Karpas-422 (cell line): ENCODE data around the gene MUS81. TPM values are rescaled to one million over a fixed set of nuclear protein-coding genes. Genes with fewer than 3 reads are reported as not detected.

Experiments
- DNase-seq: peaks from one replicate; pipeline ENCODE4 v3.0.0-alpha.2; 2015
- H2AFZ ChIP-seq: fragments of 200-600 bp; sonication (generic); 2 replicates; pipeline ENCODE4 v1.6.1; 2014; ENCODE audit warnings: antibody characterized with exemption, low read length, mixed read lengths
- H3K27ac ChIP-seq: fragments of 200-600 bp; sonication (generic); 2 replicates; pipeline ENCODE4 v1.5.1; 2014; ENCODE audit warnings: mild to moderate bottlenecking, low read length, moderate library complexity
- H3K27me3 ChIP-seq: fragments of 200-600 bp; sonication (generic); 2 replicates; pipeline ENCODE4 v1.6.1; 2014; ENCODE audit warnings: low read length, mixed read lengths
- H3K36me3 ChIP-seq: fragments of 200-600 bp; sonication (generic); 2 replicates; pipeline ENCODE4 v1.6.1; 2014; ENCODE audit warnings: low read length, mixed read lengths; ENCODE audit not compliant: insufficient read depth
- H3K4me1 ChIP-seq: fragments of 200-600 bp; sonication (generic); 2 replicates; pipeline ENCODE4 v1.6.1; 2014; ENCODE audit warnings: mild to moderate bottlenecking, low read length, mixed read lengths
- H3K4me2 ChIP-seq: fragments of 200-600 bp; sonication (generic); 2 replicates; pipeline ENCODE4 v1.6.1; 2014; ENCODE audit warnings: low read length, low read depth, mild to moderate bottlenecking; ENCODE audit not compliant: poor library complexity, severe bottlenecking
- H3K4me3 ChIP-seq: fragments of 200-600 bp; sonication (generic); 2 replicates; pipeline ENCODE4 v1.5.1; 2014; ENCODE audit warnings: mild to moderate bottlenecking, antibody characterized with exemption, low read length, mixed read lengths
- H3K79me2 ChIP-seq: fragments of 200-600 bp; sonication (generic); 2 replicates; pipeline ENCODE4 v1.6.1; 2014; ENCODE audit warnings: mild to moderate bottlenecking, low read length, mixed read lengths
- H3K9ac ChIP-seq: fragments of 200-600 bp; sonication (generic); 2 replicates; pipeline ENCODE4 v1.6.0; 2014; ENCODE audit warnings: low read length
- H3K9me2 ChIP-seq: fragments of 200-600 bp; sonication (generic), shearing (Covaris generic); replicated peaks from 2 replicates; pipeline ENCODE4 v1.6.0; 2014; ENCODE audit warnings: mild to moderate bottlenecking, low read length, moderate library complexity; ENCODE audit not compliant: insufficient read depth
- H3K9me3 ChIP-seq: fragments of 300-700, 200-600 bp; sonication (generic); 2 replicates; pipeline ENCODE4 v1.6.1; 2014; ENCODE audit warnings: low read length, mixed read lengths
- H4K20me1 ChIP-seq: fragments of 200-600 bp; sonication (generic); 2 replicates; pipeline ENCODE4 v1.6.1; 2014; ENCODE audit warnings: mild to moderate bottlenecking, antibody characterized with exemption, low read length, low read depth; ENCODE audit not compliant: insufficient read depth
- total RNA-seq: library from RNA; depleted of rRNA; stranded (reverse); fragments of >200 nt; shearing (Covaris generic); gene quantifications from 2 replicates; pipeline ENCODE4 v1.2.3, GENCODE V29; 2014; ENCODE audit warnings: low replicate concordance

Gene MUS81
- total RNA-seq, 1 experiment from 2014 or later, result 41.3 TPM

DNA sequence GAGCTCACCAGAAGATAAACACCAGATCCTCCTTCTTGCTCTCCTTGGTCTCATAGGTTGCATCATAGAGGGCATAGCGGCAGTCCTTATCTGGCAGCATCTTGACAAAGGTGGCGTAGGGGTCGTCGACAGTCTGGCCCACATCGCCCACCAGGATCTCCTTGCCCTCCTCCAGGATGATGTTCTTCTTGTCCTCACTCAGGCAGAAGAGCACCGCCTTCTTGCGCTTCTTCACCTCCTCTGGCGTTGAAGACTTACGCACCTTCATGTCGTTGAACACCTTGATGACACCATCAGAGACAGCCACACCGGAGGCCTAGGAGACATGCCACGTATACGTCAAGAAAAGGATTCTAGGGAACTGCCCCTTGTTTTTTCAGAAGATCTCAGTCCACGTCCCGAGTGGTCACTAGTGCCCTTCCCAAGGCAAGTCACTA is 4.3 kb upstream of the MUS81 start:
- H4K20me1 ChIP-seq, result peaks cover 44% of the 10 kb centered on the region
- H3K27me3 ChIP-seq, result no peaks in the 10 kb centered on the region
- no peaks in the 10 kb centered on the region for H3K9me3 ChIP-seq
- DNase-seq, result peak; percentile 35
- H3K4me3 ChIP-seq, result peak overlapping the region; percentile 95
- no peak overlapping the region for H3K27ac ChIP-seq
- H3K36me3 ChIP-seq, result peaks cover 45% of the 10 kb centered on the region
- peak overlapping the region; percentile 91 for H3K4me2 ChIP-seq
- H3K9ac ChIP-seq, result peak overlapping the region; percentile 99; the same call in 1 of the 2 replicates
- peaks cover 24% of the 10 kb centered on the region for H3K4me1 ChIP-seq
- no peaks in the 10 kb centered on the region for H3K9me2 ChIP-seq
- peaks cover 25% of the 10 kb centered on the region for H3K79me2 ChIP-seq
- H2AFZ ChIP-seq, result no peak overlapping the region

DNA sequence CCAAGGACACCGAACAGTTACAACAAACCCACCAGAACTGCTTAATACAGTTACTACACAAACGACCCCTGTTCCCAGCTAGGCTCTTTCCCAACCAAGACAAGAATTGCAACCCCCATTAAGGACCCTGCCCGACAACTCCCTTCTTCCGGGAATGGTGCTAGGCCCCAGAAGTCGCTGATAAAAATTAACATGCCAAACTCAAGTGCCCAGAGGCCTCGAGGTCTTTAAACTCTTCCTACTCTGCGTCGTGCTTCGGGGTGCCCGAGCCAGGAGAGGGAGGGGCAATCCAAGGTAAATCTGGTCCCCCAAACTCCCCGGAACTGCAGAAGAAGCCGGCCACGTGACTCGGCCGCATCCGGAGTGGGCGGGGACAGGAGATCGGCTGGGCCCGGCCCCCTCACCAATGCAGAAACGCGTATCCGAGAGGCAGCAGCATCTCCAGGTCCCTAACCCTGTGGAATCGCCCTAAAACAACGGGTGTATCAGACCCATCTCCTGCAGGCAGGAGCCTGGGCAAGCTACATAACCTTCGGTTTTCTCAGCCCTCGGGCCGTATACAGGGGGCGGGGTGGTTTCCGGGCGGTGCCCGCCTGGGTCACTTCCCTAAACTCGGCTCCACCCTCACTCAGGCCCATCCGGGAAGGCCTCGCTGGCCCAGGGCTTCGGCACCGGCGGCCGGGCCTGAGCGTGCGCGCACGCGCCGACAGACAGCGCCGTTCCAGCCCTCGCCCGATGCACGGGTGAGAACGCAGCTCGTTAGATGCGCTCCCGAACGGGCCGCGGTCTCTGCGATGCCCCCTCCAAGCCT is 3.3 kb upstream of the MUS81 start:
- Histone ChIP-seq H3K9me3 (no peaks in the 10 kb centered on the region), H3K79me2 (peaks cover 34% of the 10 kb centered on the region), H3K27ac (peak overlapping the region; percentile 88), H2AFZ (no peak overlapping the region), H3K36me3 (peaks cover 48% of the 10 kb centered on the region), H4K20me1 (peaks cover 38% of the 10 kb centered on the region), H3K4me1 (peaks cover 31% of the 10 kb centered on the region), H3K4me2 (peak overlapping the region; percentile 91), H3K4me3 (peak overlapping the region; percentile 95), H3K9me2 (no peaks in the 10 kb centered on the region), H3K9ac (peak overlapping the region; percentile 99), H3K27me3 (no peaks in the 10 kb centered on the region)
- DNase-seq, result peak; percentile 91

DNA sequence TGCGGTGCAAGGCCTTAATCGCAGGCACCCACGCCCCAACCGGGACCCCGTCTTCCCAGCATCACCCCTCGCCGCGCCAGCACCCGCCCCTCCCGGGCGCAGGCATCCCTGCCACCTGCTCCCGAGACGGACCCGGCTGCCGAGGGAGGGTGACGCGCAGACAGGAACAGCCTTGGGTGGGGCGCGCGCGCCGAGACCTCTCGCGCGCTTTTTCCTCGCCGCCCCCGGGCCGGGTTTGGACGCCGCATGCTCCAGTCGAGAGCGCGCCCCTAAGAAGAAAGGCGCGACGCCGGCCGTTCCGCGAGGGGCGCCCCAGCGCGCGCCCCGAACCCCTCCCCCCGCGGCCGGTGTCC is 2.8 kb upstream of the MUS81 start:
- DNase-seq, result peak; percentile 83
- no peaks in the 10 kb centered on the region for H3K9me3 ChIP-seq
- H2AFZ ChIP-seq, result no peak overlapping the region
- peaks cover 34% of the 10 kb centered on the region for H3K4me1 ChIP-seq
- H3K4me2 ChIP-seq, result peak overlapping the region; percentile 91
- H3K79me2 ChIP-seq, result peaks cover 40% of the 10 kb centered on the region
- H3K9ac ChIP-seq, result peak overlapping the region; percentile 99
- H3K9me2 ChIP-seq, result no peaks in the 10 kb centered on the region
- H3K27me3 ChIP-seq, result no peaks in the 10 kb centered on the region
- peaks cover 54% of the 10 kb centered on the region for H3K36me3 ChIP-seq
- peaks cover 38% of the 10 kb centered on the region for H4K20me1 ChIP-seq
- H3K27ac ChIP-seq, result peak overlapping the region; percentile 88
- H3K4me3 ChIP-seq, result peak overlapping the region; percentile 95

DNA sequence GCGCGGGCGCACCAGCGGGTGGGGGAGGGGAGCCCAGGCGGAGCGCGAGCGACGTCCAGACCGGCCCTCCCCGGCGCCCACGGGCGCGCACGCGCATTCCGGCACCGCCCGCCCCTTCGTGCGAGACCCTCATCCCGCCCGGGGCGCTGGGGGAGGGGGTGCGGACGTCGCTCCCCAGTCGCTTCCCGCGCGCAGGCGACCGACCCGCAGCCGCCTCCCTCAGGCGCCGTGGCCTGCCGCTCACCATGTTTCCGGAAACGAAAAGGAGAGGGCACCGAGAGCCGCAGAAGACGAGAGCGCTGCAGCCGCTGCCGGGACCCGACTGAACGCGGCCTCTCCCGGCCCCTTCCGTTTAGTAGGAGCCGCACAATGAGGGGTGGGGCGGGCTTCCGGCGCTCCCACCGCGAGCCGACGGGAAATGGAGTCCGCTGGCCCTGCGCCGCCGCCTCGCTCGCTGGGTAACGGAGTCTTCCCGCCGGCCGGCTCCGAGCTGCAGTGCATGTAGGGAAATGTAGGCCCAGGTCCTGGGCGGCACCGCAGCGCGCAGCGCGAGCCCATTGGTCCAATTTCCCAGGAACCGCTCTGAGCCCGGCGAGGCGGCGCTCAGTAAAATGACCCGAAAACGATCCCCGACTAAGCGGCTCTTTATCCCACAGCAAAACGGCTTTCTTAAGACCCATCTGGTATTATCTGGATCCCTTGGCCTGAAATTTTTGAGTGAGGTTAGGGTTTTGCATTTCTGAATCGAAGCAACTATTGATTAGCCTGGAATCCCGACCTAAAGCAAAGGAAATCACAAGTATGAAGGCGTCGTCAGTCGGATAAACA is 2.2 kb upstream of the MUS81 start, which contains the start of gene CFL1:
Gene CFL1, minus strand, starts transcription at position 328 of the 828 bp plus-strand sequence. Its CDS starts 81 bp downstream, at position 247.
- H3K36me3 ChIP-seq, result peaks cover 52% of the 10 kb centered on the region

DNA sequence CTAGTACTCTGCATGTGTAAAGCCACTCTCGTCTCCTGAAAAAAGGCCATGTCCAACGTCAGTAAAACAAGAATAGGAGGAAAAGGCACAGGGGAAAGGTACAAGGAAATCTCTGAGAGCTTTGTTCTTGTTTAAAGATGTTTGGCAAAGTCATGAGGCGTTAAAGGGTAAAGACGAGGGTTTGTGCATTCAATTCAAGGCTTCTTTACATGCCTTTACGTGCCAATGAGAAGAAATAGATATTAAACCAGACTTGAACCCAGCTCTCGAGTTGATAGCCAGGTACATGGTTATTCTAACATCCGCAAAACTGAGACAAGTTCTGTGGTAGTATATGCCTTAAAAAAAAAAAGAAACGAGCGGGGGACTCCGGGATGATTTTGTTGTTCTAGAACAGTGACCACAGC is 1.5 kb upstream of the MUS81 start:
- Histone ChIP-seq H2AFZ (no peak overlapping the region), H4K20me1 (peaks cover 38% of the 10 kb centered on the region), H3K27me3 (no peaks in the 10 kb centered on the region), H3K36me3 (peaks cover 47% of the 10 kb centered on the region), H3K4me3 (peak overlapping the region; percentile 75), H3K4me2 (peak overlapping the region; percentile 88), H3K79me2 (peaks cover 40% of the 10 kb centered on the region), H3K4me1 (peaks cover 34% of the 10 kb centered on the region), H3K9me3 (no peaks in the 10 kb centered on the region), H3K27ac (peak overlapping the region; percentile 92), H3K9ac (peak overlapping the region; percentile 81), H3K9me2 (no peaks in the 10 kb centered on the region)
- no peak for DNase-seq

More for the DNA sequence above, 2.2 kb upstream of the MUS81 start, which contains the start of gene CFL1:
- Histone ChIP-seq H3K27ac (peak within 1 kb of the TSS; percentile 92), H3K4me3 (peak within 1 kb of the TSS; percentile 95), H3K27me3 (no peaks in the 10 kb centered on the region), H3K9me2 (no peaks in the 10 kb centered on the region), H2AFZ (no peak within 1 kb of the TSS), H3K9me3 (no peaks in the 10 kb centered on the region), H3K4me2 (peak within 1 kb of the TSS; percentile 91), H4K20me1 (peaks cover 38% of the 10 kb centered on the region), H3K79me2 (peaks cover 40% of the 10 kb centered on the region), H3K9ac (peak within 1 kb of the TSS; percentile 99), H3K4me1 (peaks cover 34% of the 10 kb centered on the region)
- peak; percentile 99 for DNase-seq

DNA sequence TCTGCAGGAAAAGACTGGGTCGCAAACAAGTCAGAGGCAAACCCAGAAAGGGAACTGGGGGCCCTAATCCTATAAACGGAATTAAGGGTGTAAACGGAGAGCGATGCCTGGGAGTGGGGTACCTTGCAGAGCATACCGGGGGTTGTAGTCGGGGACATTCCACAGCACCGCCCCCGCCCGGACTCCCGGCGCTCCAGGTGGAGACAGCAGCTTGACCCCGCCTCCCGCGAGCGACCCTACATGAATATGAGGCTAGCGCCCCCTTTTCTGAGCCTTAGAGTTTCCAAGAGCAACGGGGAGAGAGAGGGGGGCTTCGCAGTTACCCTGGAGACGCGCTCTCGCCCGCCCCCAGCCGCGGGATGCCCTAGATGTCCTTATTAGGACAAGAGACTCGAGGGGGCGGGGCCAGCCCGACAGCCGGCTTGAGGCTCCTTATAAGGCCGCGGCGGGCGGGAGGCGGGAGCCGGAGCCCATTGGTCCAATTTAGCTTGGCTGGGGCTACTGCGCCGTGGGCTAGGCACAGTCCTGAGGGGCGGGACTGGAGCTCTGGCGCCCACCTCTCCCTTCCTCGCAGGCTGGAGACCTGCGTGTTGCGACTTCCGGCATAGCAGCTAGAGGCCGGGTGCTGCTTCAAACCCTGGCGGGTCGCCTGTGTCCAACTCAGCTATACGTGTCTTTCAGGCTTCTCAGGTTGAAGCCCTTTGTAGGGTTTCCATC is 980 bp upstream of the MUS81 start:
- no peaks in the 10 kb centered on the region for H3K27me3 ChIP-seq
- peak overlapping the region; percentile 87 for H3K9ac ChIP-seq
- no peak overlapping the region for H2AFZ ChIP-seq
- H3K4me2 ChIP-seq, result peak overlapping the region; percentile 88
- H3K9me2 ChIP-seq, result no peaks in the 10 kb centered on the region
- peaks cover 40% of the 10 kb centered on the region for H3K79me2 ChIP-seq
- no peaks in the 10 kb centered on the region for H3K9me3 ChIP-seq
- H3K4me3 ChIP-seq, result peak overlapping the region; percentile 91
- peaks cover 34% of the 10 kb centered on the region for H3K4me1 ChIP-seq
- H3K27ac ChIP-seq, result peak overlapping the region; percentile 92
- peaks cover 45% of the 10 kb centered on the region for H3K36me3 ChIP-seq
- DNase-seq, result peak; percentile 100
- peaks cover 33% of the 10 kb centered on the region for H4K20me1 ChIP-seq

DNA sequence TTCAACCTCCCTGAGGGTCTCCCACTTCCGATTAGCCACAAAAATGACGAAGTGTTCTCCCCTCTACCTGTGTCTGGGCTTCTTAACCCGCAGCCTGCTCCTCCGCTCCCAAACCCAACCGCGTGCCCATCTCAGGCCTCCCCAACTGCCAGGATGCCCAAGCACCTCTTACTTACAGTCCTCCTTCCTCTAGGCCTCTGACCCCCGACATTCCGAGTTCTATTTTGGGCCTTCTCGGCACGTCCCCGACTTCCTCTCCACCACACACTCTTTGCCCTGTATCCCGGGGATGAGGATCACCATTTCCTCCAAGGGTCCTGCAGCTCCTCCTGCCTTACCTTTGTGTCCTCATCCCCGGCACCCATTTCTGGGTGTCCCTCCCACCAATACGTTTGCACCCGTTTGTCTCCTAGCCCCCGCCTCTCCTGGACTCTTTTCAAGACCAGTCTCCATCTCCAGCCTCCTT is 388 bp upstream of the MUS81 start:
- Histone ChIP-seq H3K36me3 (peaks cover 40% of the 10 kb centered on the region), H3K79me2 (peaks cover 40% of the 10 kb centered on the region), H3K4me3 (peak overlapping the region; percentile 91)

More for the DNA sequence above, 388 bp upstream of the MUS81 start:
- Histone ChIP-seq H3K9me2 (no peaks in the 10 kb centered on the region), H2AFZ (no peak overlapping the region), H3K9me3 (no peaks in the 10 kb centered on the region), H3K4me1 (peaks cover 34% of the 10 kb centered on the region), H3K4me2 (peak overlapping the region; percentile 88), H3K9ac (peak overlapping the region; percentile 87), H4K20me1 (peaks cover 27% of the 10 kb centered on the region), H3K27me3 (no peaks in the 10 kb centered on the region), H3K27ac (peak overlapping the region; percentile 90)
- no peak for DNase-seq
